Measurements from ENCODE around the gene CLPSL1.

CLPSL1 gene

GRCh38 chr6:35780719-35781118 is at the start of gene CLPSL1:
Gene CLPSL1 (plus strand): TSS chr6:35781019. CDS start chr6:35781111, 92 bp downstream.
- in situ Hi-C loops (cut with HindIII; ENCODE audit: low sequenced_read_pairs): no loop called here

GRCh38 chr6:35731414-35731735 is 49.4 kb upstream of the CLPSL1 start:
- in situ Hi-C loops (cut with HindIII; ENCODE audit: low sequenced_read_pairs): loop anchor here (25.0 kb wide), 1 partner anchor 169 kb away; no protein-coding TSS in a partner anchor

DNA sequence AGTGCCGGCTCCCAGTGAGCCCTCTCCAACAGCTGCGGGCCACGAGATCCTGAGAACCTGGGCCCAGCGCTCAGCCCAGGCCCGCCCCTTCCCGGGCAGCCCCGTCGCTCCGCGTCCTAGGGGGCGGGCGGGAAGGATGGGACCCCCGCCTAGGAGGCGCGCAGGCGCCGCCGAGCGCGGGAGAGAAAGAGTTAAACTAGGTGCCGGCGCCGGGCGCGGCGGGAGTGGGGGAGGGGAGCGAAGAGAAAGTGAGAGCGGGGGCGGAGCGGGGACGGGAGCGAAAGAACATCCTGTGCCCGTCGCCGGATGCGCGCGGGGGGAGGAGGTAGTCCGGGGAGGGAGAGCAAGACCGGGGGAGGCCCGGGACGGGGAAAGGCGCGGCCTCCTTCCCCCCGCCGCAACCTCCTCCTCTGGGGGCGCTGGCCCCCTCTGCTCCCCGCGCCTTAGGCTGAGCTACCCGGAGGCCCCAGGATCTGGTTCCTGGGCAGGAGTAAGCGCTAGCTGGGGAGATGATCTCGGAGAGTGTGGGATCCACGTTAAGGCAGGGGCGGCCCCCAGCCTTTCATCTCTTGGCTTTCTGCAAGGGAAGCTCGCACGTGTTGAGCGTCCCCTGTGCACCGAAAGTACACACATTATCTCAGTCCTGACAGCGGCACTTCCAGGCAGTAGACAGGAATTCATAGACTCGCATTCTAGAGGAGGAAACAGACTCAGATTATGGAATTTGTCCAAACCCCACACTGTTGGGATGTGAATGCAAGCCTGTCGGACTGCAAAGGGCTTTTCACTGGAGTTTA is 48.9 kb upstream of the CLPSL1 start:
- in situ Hi-C loops (cut with HindIII; ENCODE audit: low sequenced_read_pairs): loop anchor here (25.0 kb wide), 1 partner anchor 170 kb away; no protein-coding TSS in a partner anchor

- in situ Hi-C loops (cut with HindIII; ENCODE audit: low sequenced_read_pairs): loop anchor here (25.0 kb wide), 1 partner anchor 171 kb away; no protein-coding TSS in a partner anchor
Observed at GRCh38 chr6:35733633-35734032, 47.2 kb upstream of the CLPSL1 start.

- in situ Hi-C loops (cut with HindIII; ENCODE audit: low sequenced_read_pairs): loop anchor here (25.0 kb wide), 1 partner anchor 172 kb away; no protein-coding TSS in a partner anchor
Observed at GRCh38 chr6:35734319-35734718, 46.5 kb upstream of the CLPSL1 start.

- in situ Hi-C loops (cut with HindIII; ENCODE audit: low sequenced_read_pairs): loop anchor here (25.0 kb wide), 1 partner anchor 173 kb away; no protein-coding TSS in a partner anchor
Observed at GRCh38 chr6:35735452-35735851, 45.4 kb upstream of the CLPSL1 start.

DNA sequence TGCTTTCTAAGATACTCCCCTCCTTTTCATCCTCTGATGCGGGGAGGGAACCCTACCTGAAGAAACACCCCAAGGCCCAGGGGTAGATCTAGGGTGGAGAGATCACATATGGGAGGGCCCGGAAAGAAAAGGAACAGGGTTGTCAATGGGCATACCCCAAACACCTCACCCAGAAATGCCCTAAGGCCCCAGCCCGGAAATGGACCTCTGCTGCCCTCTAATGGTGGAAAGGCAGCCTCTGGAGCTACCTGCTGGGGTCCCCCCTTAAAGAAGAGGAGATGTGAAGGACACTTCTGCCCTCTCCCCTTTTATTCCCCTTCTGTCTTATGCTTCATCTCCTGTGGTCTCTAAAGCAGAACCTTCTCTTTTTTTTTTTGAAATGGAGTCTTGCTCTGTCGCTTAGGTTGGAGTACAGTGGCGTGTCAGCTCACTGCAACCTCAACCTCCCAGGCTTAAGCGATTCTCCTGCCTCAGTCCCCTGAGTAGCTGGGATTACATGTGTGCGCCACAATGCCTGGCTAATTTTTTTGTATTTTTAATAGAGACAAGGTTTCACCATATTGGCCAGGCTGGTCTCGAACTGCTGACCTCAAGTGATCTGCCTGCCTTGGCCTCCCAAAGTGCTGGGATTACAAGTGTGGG is 44.4 kb upstream of the CLPSL1 start:
- in situ Hi-C loops (cut with HindIII; ENCODE audit: low sequenced_read_pairs): loop anchor here (25.0 kb wide), 1 partner anchor 174 kb away; no protein-coding TSS in a partner anchor

DNA sequence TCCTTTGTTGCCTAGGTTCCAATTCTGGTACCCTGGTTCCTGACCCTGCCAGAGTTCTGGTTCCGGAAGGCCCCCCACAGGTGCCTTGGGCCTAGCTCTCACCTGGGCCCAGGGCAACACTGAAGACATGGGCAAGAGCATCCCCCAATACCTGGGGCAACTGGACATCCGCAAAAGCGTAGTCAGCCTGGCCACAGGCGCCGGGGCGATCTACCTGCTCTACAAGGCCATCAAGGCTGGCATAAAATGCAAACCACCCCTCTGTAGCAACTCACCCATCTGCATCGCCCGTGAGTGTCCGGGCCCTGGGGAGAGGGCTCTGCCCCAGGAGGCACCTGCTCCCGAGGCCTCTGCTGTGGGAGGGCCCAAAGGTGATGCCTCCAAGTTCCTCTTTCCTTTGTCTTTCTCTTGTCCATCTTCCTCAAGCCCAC is 43.8 kb upstream of the CLPSL1 start, which contains the start of gene ARMC12:
ARMC12 (plus strand) TSS at position 51 of the 431 bp plus-strand sequence; CDS start at position 128, 77 bp downstream.
- in situ Hi-C loops (cut with HindIII; ENCODE audit: low sequenced_read_pairs): loop anchor here (25.0 kb wide), 1 partner anchor 175 kb away; no protein-coding TSS in a partner anchor

- in situ Hi-C loops (cut with HindIII; ENCODE audit: low sequenced_read_pairs): loop anchor here (25.0 kb wide), 1 partner anchor 175 kb away; no protein-coding TSS in a partner anchor
Observed at GRCh38 chr6:35737413-35738211, 43.2 kb upstream of the CLPSL1 start.

DNA sequence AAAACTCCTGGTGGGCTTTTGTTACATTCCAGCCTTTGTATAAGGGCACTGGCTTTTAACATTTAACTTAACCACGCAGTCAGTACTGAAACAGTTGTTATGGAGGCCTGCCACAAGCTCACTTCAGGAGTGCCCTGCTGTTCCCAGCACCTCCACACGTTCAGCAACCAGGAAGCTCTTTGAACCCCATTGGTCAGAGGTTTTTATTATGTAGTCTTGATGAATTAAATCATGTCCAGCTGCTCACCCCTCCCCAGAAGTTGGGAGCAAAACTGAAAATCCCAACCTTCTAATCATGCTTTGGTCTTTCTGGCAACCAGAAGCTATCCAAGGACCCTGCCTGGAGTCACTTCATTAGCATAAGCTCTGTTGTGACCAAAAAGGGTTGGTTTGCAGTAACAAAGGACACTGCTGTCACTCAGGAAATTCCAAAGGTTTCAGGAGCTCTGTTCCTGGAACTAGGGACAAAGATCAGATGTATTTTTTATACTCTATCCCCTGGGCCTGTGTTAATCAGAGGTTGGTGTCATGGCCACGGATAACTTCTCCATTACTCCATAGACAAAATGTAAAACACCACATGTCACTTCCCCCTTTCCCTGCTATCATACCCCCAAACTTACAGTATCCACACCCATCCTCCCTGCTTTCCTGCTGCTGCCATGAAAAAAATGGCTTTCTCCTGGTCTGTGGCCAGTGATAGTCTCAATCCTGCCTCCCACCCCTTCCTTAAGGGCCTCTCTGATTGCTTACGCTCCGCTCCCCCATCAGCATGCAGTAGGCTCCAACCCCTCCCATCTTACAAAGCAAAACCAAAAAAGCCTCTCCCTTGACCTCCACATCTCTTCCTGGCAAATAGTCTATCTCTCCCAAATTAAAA is 40.9 kb upstream of the CLPSL1 start:
- in situ Hi-C loops (cut with HindIII; ENCODE audit: low sequenced_read_pairs): loop anchor here (25.0 kb wide), 1 partner anchor 178 kb away; no protein-coding TSS in a partner anchor

- in situ Hi-C loops (cut with HindIII; ENCODE audit: low sequenced_read_pairs): loop anchor here (25.0 kb wide), 1 partner anchor 181 kb away; no protein-coding TSS in a partner anchor
Observed at GRCh38 chr6:35742842-35743241, 38.0 kb upstream of the CLPSL1 start.

DNA sequence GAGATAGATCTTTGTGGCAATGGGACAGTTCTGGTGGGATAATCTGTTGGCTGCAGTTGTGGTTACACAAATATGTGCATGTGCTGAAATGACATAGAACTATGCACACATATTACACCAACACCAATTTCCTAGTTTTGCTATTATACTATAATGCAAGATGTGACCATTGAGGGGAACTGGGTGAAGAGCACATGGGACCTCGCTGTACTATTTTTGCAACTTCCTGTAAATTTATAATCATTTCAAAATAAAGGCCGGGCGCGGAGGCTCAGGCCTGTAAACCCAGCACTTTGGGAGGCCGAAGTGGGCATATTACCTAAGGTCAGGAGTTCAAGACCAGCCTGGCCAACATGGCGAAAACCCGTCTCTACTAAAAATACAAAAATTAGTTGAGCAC is 35.3 kb upstream of the CLPSL1 start:
- in situ Hi-C loops (cut with HindIII; ENCODE audit: low sequenced_read_pairs): loop anchor here (25.0 kb wide), 1 partner anchor 183 kb away; no protein-coding TSS in a partner anchor

- in situ Hi-C loops (cut with HindIII; ENCODE audit: low sequenced_read_pairs): loop anchor here (25.0 kb wide), 1 partner anchor 184 kb away; no protein-coding TSS in a partner anchor
Observed at GRCh38 chr6:35746516-35746915, 34.3 kb upstream of the CLPSL1 start.

DNA sequence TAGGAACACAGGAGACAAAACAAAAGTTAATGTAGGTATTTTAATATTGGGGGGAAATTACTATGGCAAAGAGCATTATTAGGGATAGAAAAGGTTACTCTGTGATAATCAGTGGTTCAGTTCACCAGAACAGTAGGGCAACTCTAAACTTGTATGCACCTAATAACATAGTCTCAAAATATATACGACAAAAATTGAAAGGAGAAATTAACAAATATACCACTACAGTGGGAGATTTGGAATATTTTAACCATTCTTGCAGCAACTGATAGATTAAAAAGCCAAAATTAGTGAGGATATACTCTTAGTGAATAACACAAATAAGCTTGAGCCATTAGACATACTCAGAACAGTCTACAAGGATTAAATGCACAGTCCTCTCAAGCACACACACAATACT is 32.9 kb upstream of the CLPSL1 start:
- in situ Hi-C loops (cut with HindIII; ENCODE audit: low sequenced_read_pairs): loop anchor here (25.0 kb wide), 1 partner anchor 186 kb away; no protein-coding TSS in a partner anchor

- in situ Hi-C loops (cut with HindIII; ENCODE audit: low sequenced_read_pairs): no loop called here
Observed at GRCh38 chr6:35750557-35750956, 30.3 kb upstream of the CLPSL1 start.

GRCh38 chr6:35751594-35751993 is 29.2 kb upstream of the CLPSL1 start:
- in situ Hi-C loops (cut with HindIII; ENCODE audit: low sequenced_read_pairs): no loop called here

GRCh38 chr6:35752330-35752729 is 28.5 kb upstream of the CLPSL1 start:
- in situ Hi-C loops (cut with HindIII; ENCODE audit: low sequenced_read_pairs): no loop called here

DNA sequence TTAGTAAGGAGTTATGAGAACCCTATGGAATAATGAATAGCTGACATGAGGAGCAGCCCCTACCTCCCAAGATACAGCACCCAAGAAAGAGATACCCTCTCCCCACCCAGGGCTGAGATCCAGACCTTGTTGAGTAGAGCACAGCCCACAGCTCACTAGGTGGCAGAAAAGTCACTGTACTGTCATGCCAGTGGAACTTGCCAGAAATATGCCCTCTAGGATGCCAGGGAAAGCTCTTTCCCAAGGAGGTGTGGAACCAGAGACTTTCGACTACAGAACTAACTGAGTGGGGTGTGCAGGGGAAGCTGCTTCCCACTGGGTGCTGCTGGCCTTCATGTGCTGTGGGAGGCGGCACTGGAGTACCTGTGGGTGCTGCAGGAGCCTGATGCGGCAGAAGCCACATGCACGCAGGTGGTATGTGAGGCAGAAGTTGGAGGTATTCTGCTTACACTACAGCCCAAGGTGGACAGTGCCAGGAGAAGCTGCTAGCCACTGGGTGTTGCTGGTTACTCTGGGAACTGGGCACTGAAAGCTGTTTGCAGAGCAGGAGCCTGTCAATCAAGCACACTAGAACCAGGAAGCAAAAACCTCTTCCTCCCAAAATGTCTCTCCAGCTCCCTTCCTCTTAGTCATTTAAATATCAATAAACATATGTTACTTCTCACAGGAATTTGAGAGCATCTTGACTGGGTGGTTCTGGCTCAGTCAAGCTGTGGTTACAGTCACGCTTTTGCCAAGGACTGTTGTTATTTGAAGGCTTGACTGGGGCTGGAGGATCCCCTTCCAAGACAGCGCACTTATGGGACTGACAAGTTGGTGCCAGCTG is 26.2 kb upstream of the CLPSL1 start:
- in situ Hi-C loops (cut with HindIII; ENCODE audit: low sequenced_read_pairs): no loop called here
